Kidney (tissue), 14 donors: ENCODE measurements around the gene EPHB6. TPM values are rescaled to one million over a fixed set of nuclear protein-coding genes. Genes with fewer than 3 reads are reported as not detected.

ENCODE experiments used
- DNase-seq, 5 donors: peaks; one replicate each; pipeline ENCODE4 v3.0.0-alpha.2; 2013 to 2020
- FAIRE-seq: peaks from 2 replicates; lab custom pipeline; 2012; peaks lifted over from hg19 to GRCh38; lab: Jason Lieb, UNC
- H3K27ac ChIP-seq, 2 donors: one replicate each; pipeline ENCODE4 v1.7.0; 2013; ENCODE audit warnings: low read depth in 2 of 2, low read length in 2 of 2, inconsistent platforms in 1 of 2
- H3K27me3 ChIP-seq: one replicate; pipeline ENCODE4 v1.7.1; 2013; ENCODE audit warnings: low read length, inconsistent platforms; ENCODE audit not compliant: control insufficient read depth, insufficient read depth
- H3K36me3 ChIP-seq, 3 donors: one replicate each; pipeline versions ENCODE4 v1.7.0 to v1.7.1; 2013; ENCODE audit warnings: low read length in 3 of 3, control low read depth in 1 of 3, inconsistent platforms in 1 of 3; ENCODE audit not compliant: insufficient read depth in 3 of 3, control insufficient read depth in 2 of 3
- H3K4me1 ChIP-seq, 3 donors: one replicate each; pipeline versions ENCODE4 v1.7.0 to v1.7.1; 2013; ENCODE audit warnings: low read length in 3 of 3, inconsistent platforms in 1 of 3, low read depth in 1 of 3; ENCODE audit not compliant: control insufficient read depth in 2 of 3, insufficient read depth in 2 of 3
- H3K4me3 ChIP-seq, 3 donors: one replicate each; pipeline versions ENCODE4 v1.7.0 to v1.8.1; 2013; ENCODE audit warnings: low read length in 3 of 3, control low read depth in 1 of 3, inconsistent platforms in 1 of 3
- H3K9ac ChIP-seq, 3 donors: one replicate each; pipeline versions ENCODE4 v1.7.0 to v1.7.1; 2013; ENCODE audit warnings: low read length in 3 of 3, control low read depth in 1 of 3, inconsistent platforms in 1 of 3
- H3K9me3 ChIP-seq, 3 donors: one replicate each; pipeline versions ENCODE4 v1.7.0 to v1.7.1; 2013; ENCODE audit warnings: low read length in 3 of 3, control low read depth in 1 of 3, inconsistent platforms in 1 of 3; ENCODE audit not compliant: control insufficient read depth in 2 of 3, insufficient read depth in 1 of 3
- CTCF ChIP-seq: IDR thresholded peaks from 3 replicates; pipeline ENCODE4 v1.5.1; 2012; ENCODE audit warnings: mild to moderate bottlenecking, moderate library complexity, borderline replicate concordance; ENCODE audit not compliant: insufficient read depth; ENCODE audit errors: extremely low read depth
- intact Hi-C: fragments of 100-400 bp; cut with DNase I; formaldehyde crosslinking; loops from one replicate; pipeline ENCODE4 v1.11.1; 2022
- polyA plus RNA-seq: library from polyadenylated mRNA; stranded (reverse); fragments of 350-450 nt; fragmentation: Illumina TruSeq; extraction: RNeasy Lipid Tissue Mini Kit (QIAGEN cat#74804); gene quantifications from one replicate; pipeline ENCODE4 v1.2.3, GENCODE V29; 2014; ENCODE audit warnings: low read depth, low replicate concordance; ENCODE audit not compliant: insufficient read depth
- total RNA-seq: library from RNA; stranded (reverse); fragmentation: NEBNext Ultra II Directional; extraction: Animal tissue kit (Norgen Biotek cat#: 25700); gene quantifications from one replicate; pipeline ENCODE4 v1.2.1, GENCODE V29; 2021
- donor health status: control.
- donor health status: control.
- donor health status: control.
- donor health status: control.
- donor health status: control.
- donor health status: DM: yes; HTN: yes; CAD: no.
- donor health status: Normal renal cell carcinoma (clear cell type).

EPHB6 gene
- total and polyA plus RNA-seq, 2 donors from 2014 or later = 10.4 to 17.4 TPM

DNA sequence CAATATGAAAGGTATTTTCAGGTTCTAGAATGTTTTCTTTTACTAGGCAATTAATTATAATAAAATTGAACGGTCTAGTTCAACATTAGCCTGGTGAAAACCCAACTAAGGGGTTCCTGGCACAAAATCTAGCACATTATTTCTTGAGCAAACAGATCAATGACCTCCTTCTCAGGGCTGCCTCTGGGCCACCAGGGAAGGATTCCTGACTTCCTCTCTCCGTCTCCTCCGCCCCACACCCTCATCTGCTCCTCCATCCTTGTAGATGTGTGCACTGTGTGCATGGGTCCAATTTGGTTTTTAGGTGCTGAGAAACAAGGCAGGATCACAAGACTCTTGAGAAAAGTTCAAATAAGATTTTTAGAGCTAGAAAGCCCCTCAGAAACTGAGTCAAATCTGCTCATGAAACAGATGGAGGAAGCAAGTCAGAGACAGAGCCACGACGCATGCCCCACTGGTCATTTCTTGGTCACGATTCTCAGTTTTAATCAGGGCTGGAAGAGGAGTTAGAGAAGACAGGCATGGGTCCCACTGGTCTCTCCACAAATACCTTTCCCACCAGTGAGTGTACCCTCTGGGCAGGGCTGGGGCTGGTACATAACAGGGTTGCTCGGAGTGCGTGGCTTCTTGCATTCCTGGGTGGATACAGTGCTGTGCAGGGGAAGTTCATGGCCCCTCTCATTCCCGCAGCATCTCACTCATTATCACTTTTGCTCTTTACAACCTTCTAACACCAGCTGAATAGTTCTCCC is 26.9 kb downstream of the EPHB6 start:
- peak in 2 of 5 donors; percentile 7 to 18 for DNase-seq
- intact Hi-C loops = no loop called here
- no peak for FAIRE-seq
- Histone ChIP-seq H3K9me3 (no peaks in the 10 kb centered on the region), H3K9ac (no peak overlapping the region), H3K4me1 (no peaks in the 10 kb centered on the region), H3K36me3 (no peaks in the 10 kb centered on the region), H3K27me3 (no peaks in the 10 kb centered on the region), H3K4me3 (no peak overlapping the region), H3K27ac (no peak overlapping the region)
- TF ChIP-seq CTCF = no peak

GRCh38 chr7:142882338-142882678 is 27.4 kb downstream of the EPHB6 start:
- Histone ChIP-seq H3K36me3 (no peaks in the 10 kb centered on the region), H3K27ac (no peak overlapping the region), H3K4me3 (no peak overlapping the region), H3K9me3 (no peaks in the 10 kb centered on the region), H3K9ac (no peak overlapping the region), H3K27me3 (no peaks in the 10 kb centered on the region), H3K4me1 (no peaks in the 10 kb centered on the region)
- DNase-seq (peak in 1 of 5 donors; percentile 3), FAIRE-seq (no peak)
- no peak for TF ChIP-seq CTCF
- intact Hi-C loops = no loop called here

DNA sequence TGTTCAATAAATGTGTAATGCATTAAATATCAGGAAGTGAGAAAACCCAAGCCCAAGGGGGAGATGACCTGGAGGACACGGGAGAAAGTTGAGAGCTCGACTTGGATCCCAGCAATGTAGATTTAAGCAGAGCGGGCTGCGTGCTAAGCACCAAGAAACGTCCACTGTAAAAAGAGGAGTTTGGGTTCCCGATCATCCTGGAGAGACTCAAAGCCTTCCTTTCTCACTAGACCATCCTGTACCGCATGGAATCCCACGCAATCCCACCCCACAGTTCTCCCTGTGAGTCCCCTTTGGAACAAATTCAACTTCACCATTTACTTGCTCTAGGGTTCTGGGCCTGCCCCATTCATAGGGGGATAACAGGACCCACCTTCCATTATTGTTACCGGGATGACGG is 28.3 kb downstream of the EPHB6 start:
- no peaks in the 10 kb centered on the region for H3K9me3 ChIP-seq
- H3K27ac ChIP-seq = no peak overlapping the region
- H3K27me3 ChIP-seq = no peaks in the 10 kb centered on the region
- no peaks in the 10 kb centered on the region for H3K4me1 ChIP-seq
- no peak overlapping the region for H3K4me3 ChIP-seq
- DNase-seq (peak in 1 of 5 donors; percentile 7), FAIRE-seq (no peak)
- intact Hi-C loops = no loop called here
- H3K36me3 ChIP-seq = no peaks in the 10 kb centered on the region
- no peak for TF ChIP-seq CTCF
- no peak overlapping the region for H3K9ac ChIP-seq
